Right atrium auricular region (tissue), 2 donors: ENCODE data around the gene KRT4. TPM values are rescaled to one million over a fixed set of nuclear protein-coding genes. Genes with fewer than 3 reads are reported as not detected.

Experiments used
- DNase-seq: peaks from one replicate; pipeline ENCODE4 v3.0.0-alpha.2; 2019; ENCODE audit warnings: low spot score
- H3K27ac ChIP-seq, 2 donors: fragments of 200-600 bp; sonication (generic); 1 replicate in 1 of 2; 2 replicates in 1 of 2; pipeline ENCODE4 v1.5.1; 2016 to 2019
- H3K27me3 ChIP-seq, 2 donors: fragments of 200-600 bp; sonication (generic); one replicate each; pipeline versions ENCODE4 v1.5.1 to v1.6.0; 2017 to 2019
- H3K36me3 ChIP-seq: fragments of 200-600 bp; sonication (generic); one replicate; pipeline ENCODE4 v1.5.1; 2016
- H3K4me1 ChIP-seq, 2 donors: fragments of 200-600 bp; sonication (generic); one replicate each; pipeline versions ENCODE4 v1.5.1 to v1.6.0; 2017 to 2019
- H3K4me3 ChIP-seq, 2 donors: fragments of 200-600 bp; sonication (generic); 1 replicate in 1 of 2; 2 replicates in 1 of 2; pipeline ENCODE4 v1.5.1; 2017 to 2019; ENCODE audit warnings: mild to moderate bottlenecking in 1 of 2, moderate library complexity in 1 of 2
- H3K9me3 ChIP-seq, 2 donors: fragments of 200-600 bp; sonication (generic); one replicate each; pipeline ENCODE4 v1.5.1; 2019
- CTCF ChIP-seq, 2 donors: fragments of 200-600 bp; sonication (generic); IDR thresholded peaks; one replicate each; pipeline ENCODE4 v1.5.1; 2019; ENCODE audit warnings: antibody characterized with exemption in 2 of 2
- total RNA-seq, 2 donors: library from RNA; depleted of rRNA; stranded (reverse); fragments of >200 nt; gene quantifications; one replicate each; pipeline ENCODE4 v1.1.0, GENCODE V29; 2016

Gene KRT4
- total RNA-seq, 2 donors from 2014 or later, result not detected

- DNase-seq, result no peak
- Histone ChIP-seq H3K4me1 (no peaks in the 10 kb centered on the region), H3K9me3 (no peaks in the 10 kb centered on the region), H3K27ac (no peak overlapping the region), H3K36me3 (no peaks in the 10 kb centered on the region), H3K27me3 (no peaks in the 10 kb centered on the region), H3K4me3 (no peak overlapping the region)
- TF ChIP-seq CTCF (IDR thresholded peaks at IDR 0.05), result no peak
Measured at GRCh38 chr12:52810554-52810953, 3.4 kb downstream of the KRT4 start.

- no peak for TF ChIP-seq CTCF (IDR thresholded peaks at IDR 0.05)
- Histone ChIP-seq H3K4me1 (no peaks in the 10 kb centered on the region), H3K4me3 (no peak overlapping the region), H3K9me3 (no peaks in the 10 kb centered on the region), H3K27me3 (no peaks in the 10 kb centered on the region), H3K27ac (no peak overlapping the region), H3K36me3 (no peaks in the 10 kb centered on the region)
- no peak for DNase-seq
Measured at GRCh38 chr12:52809166-52809565, 4.8 kb downstream of the KRT4 start.

- no peak for TF ChIP-seq CTCF (IDR thresholded peaks at IDR 0.05)
Measured at GRCh38 chr12:52808573-52809160, 5.2 kb downstream of the KRT4 start.

GRCh38 chr12:52807544-52808470 is 6.1 kb downstream of the KRT4 start:
- no peak overlapping the region for H3K4me3 ChIP-seq
- no peak for TF ChIP-seq CTCF (IDR thresholded peaks at IDR 0.05)
- H3K9me3 ChIP-seq, result no peaks in the 10 kb centered on the region
- H3K27ac ChIP-seq, result no peak overlapping the region
- no peak for DNase-seq
- no peaks in the 10 kb centered on the region for H3K4me1 ChIP-seq
- no peaks in the 10 kb centered on the region for H3K27me3 ChIP-seq
- H3K36me3 ChIP-seq, result no peaks in the 10 kb centered on the region

More at GRCh38 chr12:52808573-52809160, 5.2 kb downstream of the KRT4 start:
- H3K4me3 ChIP-seq, result no peak overlapping the region
- H3K4me1 ChIP-seq, result no peaks in the 10 kb centered on the region
- H3K27ac ChIP-seq, result no peak overlapping the region
- H3K36me3 ChIP-seq, result no peaks in the 10 kb centered on the region
- H3K27me3 ChIP-seq, result no peaks in the 10 kb centered on the region
- no peaks in the 10 kb centered on the region for H3K9me3 ChIP-seq
- no peak for DNase-seq

GRCh38 chr12:52806821-52807543 is 6.9 kb downstream of the KRT4 start:
- H3K27ac ChIP-seq, result no peak overlapping the region
- H3K4me1 ChIP-seq, result no peaks in the 10 kb centered on the region
- TF ChIP-seq CTCF (IDR thresholded peaks at IDR 0.05), result no peak
- no peak overlapping the region for H3K4me3 ChIP-seq
- DNase-seq, result no peak
- no peaks in the 10 kb centered on the region for H3K9me3 ChIP-seq
- H3K27me3 ChIP-seq, result no peaks in the 10 kb centered on the region
- no peaks in the 10 kb centered on the region for H3K36me3 ChIP-seq
